LHCN-M2 (cell line): Measurements from ENCODE around the gene NCAN. TPM values are rescaled to one million over a fixed set of nuclear protein-coding genes. Genes with fewer than 3 reads are reported as not detected.
"Not testable (repeated sequence)": the region's sequence is repeated elsewhere in the genome, so short reads cannot be mapped to it uniquely, and the experiment has no call there.

Experiments
- DNase-seq: peaks from one replicate; pipeline ENCODE4 v3.0.0-alpha.2; 2012; ENCODE audit warnings: low read depth
- polyA plus RNA-seq: library from polyadenylated mRNA; unstranded; fragments of >200 nt; gene quantifications from one replicate; pipeline ENCODE4 v1.2.1, GENCODE V29; 2012; ENCODE audit warnings: missing spikeins
- total RNA-seq: library from RNA; depleted of rRNA; stranded (reverse); fragments of >200 nt; gene quantifications from 2 replicates; pipeline ENCODE4 v1.2.3, GENCODE V29; 2014; rRNA removed

NCAN gene
- under 0.01 TPM in 1 of 2 replicates, not detected in the other for total RNA-seq
- 0.04 TPM for polyA plus RNA-seq

DNA sequence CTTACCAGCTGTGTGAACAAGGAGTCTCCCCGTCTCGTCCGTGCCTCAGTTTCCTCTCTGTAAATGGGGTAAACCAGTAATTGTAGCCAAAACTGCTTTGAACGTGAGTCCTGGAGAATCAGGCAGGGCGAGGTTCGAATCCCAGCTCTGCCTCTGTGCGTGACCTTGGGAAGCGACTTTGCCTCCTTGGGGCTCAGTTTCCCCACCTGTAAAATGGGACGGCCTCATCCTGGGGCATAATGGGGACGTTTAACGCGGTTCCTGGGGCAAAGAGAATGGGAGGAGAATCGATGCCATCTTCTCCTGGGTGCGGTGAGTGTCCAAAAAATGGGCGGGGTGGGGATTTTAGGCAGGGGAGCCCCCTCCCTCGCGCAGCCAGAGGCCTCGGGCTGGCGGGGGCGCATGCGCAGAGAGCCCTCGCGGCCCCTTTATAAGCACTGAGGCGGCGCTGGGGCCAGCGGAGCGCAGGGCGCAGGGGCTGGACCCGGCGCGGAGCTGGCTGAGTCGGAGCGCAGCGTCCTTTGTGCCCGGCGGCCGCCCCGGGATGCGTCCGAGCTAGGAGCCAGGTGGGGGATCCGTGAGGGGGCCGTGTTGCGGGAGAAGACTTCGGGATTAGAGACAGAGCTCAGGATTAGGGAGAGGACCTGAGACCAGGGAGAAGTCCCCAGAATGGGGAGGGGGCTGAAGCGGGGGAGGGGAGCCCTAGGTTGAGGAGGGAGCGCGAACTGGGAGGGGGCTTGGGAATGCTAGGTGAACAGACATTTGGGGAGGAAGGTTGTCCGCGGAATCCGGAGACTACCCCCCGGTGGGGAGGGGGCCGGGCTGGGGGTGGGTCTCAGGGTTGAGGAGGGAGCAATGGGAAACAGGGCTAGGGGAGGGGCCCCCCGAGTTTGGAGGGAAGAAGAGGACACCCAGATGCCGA, at the start of gene NCAN:
Gene NCAN (plus strand): TSS at position 460 of the 922 bp plus-strand sequence. CDS start 4,996 bp downstream, outside the sequence.
- DNase-seq: no peak

DNA sequence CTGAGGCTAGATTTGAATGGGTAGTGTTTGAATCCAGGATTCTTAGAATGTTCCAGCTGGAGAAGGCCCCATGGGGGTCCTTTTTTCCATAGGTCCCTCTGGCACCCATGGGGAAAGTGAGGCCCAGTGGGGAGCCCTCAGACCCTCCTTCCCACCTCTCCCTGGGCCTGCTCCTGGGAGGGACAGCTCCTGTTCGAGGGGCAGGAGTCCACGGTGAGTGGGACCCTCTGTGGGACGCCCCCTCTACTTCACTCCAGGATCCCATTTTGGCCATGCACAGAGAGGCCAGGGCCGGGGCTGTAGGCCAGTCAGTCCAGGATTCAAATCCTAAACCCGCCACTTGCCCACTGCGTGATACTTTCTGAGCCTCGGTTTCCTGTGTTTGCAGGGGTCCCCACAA, 49.3 kb upstream of the NCAN start:
- no peak for DNase-seq

DNA sequence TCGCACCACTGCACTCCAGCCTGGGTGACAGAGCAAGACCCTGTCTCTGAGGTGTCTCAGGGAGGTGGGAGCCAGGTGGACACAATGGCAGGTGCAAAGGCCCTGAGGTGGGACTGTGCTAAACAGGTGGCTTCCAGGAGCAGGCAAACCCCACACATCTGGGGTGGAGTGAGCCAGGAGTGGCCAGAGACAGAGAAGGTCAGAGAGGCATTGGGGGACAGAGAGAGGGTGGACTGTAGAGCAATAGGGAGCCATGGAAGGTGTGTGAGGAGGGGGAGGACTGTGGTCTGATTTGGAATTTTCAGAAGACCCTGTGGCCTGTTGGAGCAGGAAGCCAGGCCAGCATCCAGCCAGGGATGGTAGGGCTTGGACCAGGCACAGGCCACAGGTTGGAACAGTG, 46.4 kb upstream of the NCAN start:
- DNase-seq: no peak

DNA sequence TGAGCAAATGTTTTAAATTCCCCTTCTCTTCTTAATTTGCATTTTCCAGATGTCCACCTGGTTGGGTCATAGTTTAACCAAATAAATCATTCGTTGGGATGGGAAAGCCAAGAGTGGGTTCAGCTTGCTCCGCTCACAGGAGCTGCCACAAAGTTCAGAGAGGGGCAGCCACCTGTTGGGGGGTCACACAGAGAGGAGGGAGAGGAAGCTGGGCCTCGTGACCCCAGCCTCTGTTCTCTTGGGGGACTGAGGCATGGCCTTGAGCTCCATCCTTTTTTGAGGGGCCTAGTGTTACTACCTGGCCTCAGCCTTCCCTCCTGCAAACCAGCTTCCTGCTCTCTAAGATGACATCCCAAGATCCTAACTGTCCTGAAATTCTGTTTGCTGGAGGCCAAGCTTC, 44.1 kb upstream of the NCAN start:
- no peak for DNase-seq

GRCh38 chr19:19169236-19170052, 42.3 kb upstream of the NCAN start:
- DNase-seq: no peak

DNA sequence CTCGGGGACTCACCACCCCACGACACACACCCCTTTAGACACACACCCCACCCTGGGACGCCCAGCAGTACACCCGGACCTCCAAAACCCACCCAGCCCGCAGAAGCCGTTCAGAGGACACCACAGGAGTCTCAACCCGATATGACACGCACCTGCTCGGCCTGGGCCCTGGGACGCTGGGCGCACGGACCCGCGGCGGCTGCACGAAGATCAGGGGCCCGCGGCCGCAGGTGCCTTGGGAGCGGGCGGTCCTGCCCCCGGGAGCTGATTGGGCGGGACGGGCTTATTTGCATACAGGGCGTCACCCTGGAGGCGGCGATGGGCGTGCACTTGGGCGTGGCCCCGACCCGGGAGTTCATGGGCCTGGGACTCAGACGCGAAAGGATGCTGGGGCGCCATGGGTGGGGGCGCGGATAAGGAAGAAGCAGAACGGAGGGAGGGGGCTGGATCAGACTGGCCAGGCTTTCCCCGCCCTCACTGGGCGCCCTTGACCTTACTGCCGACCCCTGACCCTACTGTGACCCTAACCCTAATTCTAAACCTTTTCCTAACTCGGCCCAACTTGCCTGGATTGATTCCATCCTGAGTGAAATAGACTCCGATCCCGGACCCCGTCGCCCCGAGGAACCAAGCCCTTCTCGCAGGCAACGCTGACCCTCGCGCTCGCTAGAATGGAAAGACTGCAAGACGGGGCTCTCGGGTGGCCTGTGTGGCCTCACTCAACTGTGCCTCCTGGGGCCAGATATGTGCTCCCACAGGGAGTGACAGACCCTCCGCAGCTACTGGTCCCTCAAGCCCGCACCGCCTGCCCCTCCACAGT, 41.5 kb upstream of the NCAN start, which contains the start of gene MEF2B:
Gene MEF2B (minus strand): TSS at position 211 of the 820 bp plus-strand sequence. CDS start 19,528 bp downstream, outside the sequence.
- DNase-seq: no peak

DNA sequence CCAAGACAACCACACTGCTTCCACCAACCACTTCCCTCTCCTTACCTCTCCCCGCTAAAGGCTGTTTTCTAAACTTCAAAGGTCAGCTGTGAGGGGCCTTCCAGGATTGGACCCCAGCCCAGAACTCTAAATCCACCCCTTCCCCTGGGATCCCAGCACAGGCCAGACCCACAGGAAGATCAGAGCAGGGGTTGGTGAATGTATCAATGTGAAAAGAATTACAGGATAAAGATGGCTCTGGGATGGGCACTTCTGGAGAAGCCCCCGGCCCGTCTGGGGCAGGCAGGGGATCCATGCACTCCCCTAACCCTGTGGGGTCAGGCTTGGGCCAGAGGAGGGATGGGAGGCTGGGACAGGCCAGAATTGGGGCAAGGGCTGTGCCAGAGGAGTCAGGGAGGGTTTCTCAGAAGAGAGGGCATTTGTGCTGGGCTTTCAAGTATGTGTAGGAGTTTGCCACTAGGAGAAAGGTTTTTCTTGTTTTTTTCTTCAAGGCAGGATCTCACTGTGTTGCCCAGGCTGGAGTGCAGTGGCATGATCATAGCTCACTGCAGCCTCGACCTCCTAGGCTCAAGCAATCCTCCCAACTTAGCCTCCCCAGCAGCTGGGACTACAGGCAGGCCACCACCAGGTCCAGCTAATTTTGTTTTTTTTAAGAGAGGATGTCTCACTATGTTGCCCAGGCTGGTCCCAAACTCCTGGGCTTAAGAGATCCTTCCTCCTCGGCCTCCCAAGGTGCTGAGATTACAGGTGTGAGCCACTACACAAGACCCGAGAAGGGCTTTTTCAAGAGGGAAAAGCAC, 40.7 kb upstream of the NCAN start:
- DNase-seq: no peak

- peak; percentile 34 for DNase-seq
Observed at GRCh38 chr19:19171821-19172532, 39.8 kb upstream of the NCAN start.

- DNase-seq: not testable (repeated sequence)
Observed at GRCh38 chr19:19173243-19173642, 38.5 kb upstream of the NCAN start.

DNA sequence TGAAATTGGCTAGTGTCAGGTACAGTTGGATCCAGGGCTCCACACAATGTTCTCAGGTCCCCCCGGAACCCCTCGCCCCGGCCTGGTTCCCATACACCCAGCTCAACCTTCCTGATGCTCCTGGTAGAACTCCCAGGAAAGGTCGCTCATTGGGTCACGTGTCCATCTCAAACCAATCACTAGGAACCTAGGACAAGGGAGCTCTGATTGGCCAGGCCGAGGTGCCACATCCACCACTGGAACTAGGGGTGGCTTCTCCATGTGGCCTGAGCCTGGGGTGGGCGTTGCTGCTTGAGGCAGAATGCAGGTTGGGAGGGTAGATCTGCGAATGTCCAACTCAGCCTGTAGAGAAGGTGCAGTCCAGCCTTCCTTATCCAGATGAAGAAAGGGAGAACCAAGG, 34.8 kb upstream of the NCAN start:
- DNase-seq: no peak

DNA sequence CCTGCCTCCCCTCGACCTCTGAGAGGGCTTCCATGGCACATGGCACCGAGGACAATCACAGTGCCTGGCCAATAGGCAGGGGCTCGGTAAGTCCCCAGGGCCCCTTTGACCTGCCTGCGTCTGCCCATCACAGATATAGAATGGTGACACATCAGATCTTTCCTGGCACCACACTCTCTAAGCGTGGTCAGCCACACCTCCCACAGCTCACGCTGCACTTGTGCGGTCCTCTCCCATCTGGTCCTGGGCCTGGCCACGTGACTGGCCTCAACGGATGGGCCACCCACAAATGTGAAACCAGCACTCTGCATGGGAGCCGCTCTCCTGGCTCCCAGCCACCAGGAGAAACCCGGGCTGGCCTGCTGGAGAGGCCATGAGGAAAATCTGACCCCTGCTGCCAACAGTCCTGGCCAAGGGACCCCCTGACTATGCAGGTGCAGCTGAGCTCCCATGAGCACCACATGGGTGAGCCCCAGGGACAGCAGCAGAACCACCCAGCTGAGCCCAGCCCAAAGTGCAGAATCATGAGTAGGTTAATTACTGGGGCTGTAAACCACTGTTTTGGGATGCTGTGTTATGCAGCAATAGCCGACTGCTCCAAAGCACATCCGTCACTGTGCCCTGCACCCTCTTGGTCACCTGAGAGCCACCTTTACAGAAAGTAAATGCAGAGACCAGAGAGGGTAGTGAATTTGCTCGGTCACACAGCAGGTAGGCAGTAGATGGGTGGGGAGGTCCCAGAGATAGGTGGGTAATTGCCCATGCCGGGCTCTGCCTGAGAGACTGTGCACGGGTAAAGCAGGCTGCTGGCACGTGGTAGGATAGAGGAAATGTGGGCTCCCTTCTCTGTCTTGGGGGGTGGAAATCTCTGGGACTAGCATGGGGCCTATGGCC, 32.0 kb upstream of the NCAN start:
- DNase-seq: no peak

DNA sequence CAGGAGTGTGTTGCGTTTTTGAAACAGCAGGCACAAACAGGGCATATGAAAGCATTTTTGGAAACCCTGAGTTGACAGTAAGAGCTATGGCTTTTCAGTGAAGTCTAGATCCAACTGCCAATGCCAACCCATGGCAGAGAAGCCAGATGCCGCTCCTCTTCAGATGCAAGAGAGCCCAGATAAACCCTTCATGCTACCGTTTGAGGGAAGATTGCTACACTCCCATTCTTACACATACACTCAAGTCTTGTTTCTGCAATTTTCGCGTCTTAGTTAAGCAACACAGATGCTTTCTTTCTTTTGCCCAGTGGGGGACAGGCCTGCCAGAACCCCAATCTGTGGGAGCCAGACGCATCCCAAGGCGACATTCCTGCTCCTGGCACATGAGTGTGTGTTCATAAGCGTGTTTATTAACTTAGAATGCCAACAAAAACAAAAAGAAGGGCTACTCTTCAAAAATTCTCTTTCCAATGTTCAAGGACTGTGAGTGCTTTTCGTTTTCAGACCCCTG, 30.2 kb upstream of the NCAN start:
- no peak for DNase-seq

- DNase-seq: peak; percentile 38
Observed at GRCh38 chr19:19185853-19186740, 25.7 kb upstream of the NCAN start.

GRCh38 chr19:19186742-19187141, 25.0 kb upstream of the NCAN start:
- DNase-seq: no peak

- no peak for DNase-seq
Observed at GRCh38 chr19:19191768-19192077, 20.0 kb upstream of the NCAN start.

GRCh38 chr19:19192078-19192882, 19.5 kb upstream of the NCAN start, which contains the start of the genes BORCS8 and RFXANK:
Gene BORCS8 (minus strand): TSS chr19:19192152. CDS start chr19:19192117, 35 bp downstream.
Gene RFXANK (plus strand): TSS chr19:19192258. CDS start chr19:19193947, 1,689 bp downstream.
- peak; percentile 99 for DNase-seq
